Naive thymus-derived CD4-positive, alpha-beta T cell (primary cell): ENCODE results near the gene CD44. TPM values are rescaled to one million over a fixed set of nuclear protein-coding genes. Genes with fewer than 3 reads are reported as not detected.

Source experiments
- ATAC-seq: fragments of 150-1000 bp; cut with Tn5 transposase; 2 replicates; pipeline ENCODE4 v1.10.0; 2021; ENCODE audit warnings: mild to moderate bottlenecking, moderate library complexity
- CTCF ChIA-PET: fragments of 350-600 bp; sonication (Branson Sonifier 250); formaldehyde crosslinking; loops from one replicate; lab custom pipeline; 2021; ENCODE audit warnings: antibody characterized with exemption; lab: Charles Lee
- POLR2A ChIA-PET: fragments of 350-600 bp; sonication (Branson Sonifier 250); formaldehyde crosslinking; loops from one replicate; lab custom pipeline; 2021; ENCODE audit warnings: antibody characterized with exemption, inconsistent platforms; lab: Charles Lee
- DNase-seq, 9 donors: peaks; one replicate each; pipeline versions ENCODE4 v3.0.0 to v3.0.0-alpha.2; 2020 to 2022; ENCODE audit warnings: mixed read lengths in 1 of 9
- H3K27ac ChIP-seq: one replicate; pipeline ENCODE4 v1.7.0; 2013; ENCODE audit warnings: mild to moderate bottlenecking, low read depth, low read length, moderate library complexity
- H3K27me3 ChIP-seq, 2 donors: one replicate each; pipeline ENCODE4 v1.7.0; 2013; ENCODE audit warnings: low read length in 2 of 2, mild to moderate bottlenecking in 2 of 2, moderate library complexity in 2 of 2; ENCODE audit not compliant: control insufficient read depth in 2 of 2, insufficient read depth in 2 of 2
- H3K36me3 ChIP-seq, 3 experiments: 1 replicate in 2 of 3; 2 replicates in 1 of 3; pipeline ENCODE4 v1.7.0; 2013; ENCODE audit warnings: low read length in 3 of 3, mild to moderate bottlenecking in 3 of 3, moderate library complexity in 1 of 3; ENCODE audit not compliant: insufficient read depth in 3 of 3, control insufficient read depth in 2 of 3
- H3K4me1 ChIP-seq, 2 donors: one replicate each; pipeline ENCODE4 v1.7.0; 2013; ENCODE audit warnings: low read length in 2 of 2, mild to moderate bottlenecking in 2 of 2, moderate library complexity in 1 of 2; ENCODE audit not compliant: control insufficient read depth in 2 of 2, insufficient read depth in 2 of 2
- H3K4me3 ChIP-seq: 2 replicates; pipeline ENCODE4 v1.7.0; 2013; ENCODE audit warnings: mild to moderate bottlenecking, low read length
- H3K9me3 ChIP-seq, 3 experiments: 1 replicate in 2 of 3; 2 replicates in 1 of 3; pipeline ENCODE4 v1.7.0; 2013; ENCODE audit warnings: low read length in 3 of 3; ENCODE audit not compliant: control insufficient read depth in 2 of 3
- H3K27ac Mint-ChIP-seq, 9 donors: one replicate each; pipeline ENCODE4 v1.8.0; 2020 to 2022; ENCODE audit warnings: mixed read lengths in 9 of 9, mild to moderate bottlenecking in 8 of 9, moderate library complexity in 5 of 9, inconsistent platforms in 2 of 9
- H3K27me3 Mint-ChIP-seq, 5 donors: one replicate each; pipeline ENCODE4 v1.8.0; 2021 to 2022; ENCODE audit warnings: mixed read lengths in 5 of 5, mild to moderate bottlenecking in 1 of 5
- H3K36me3 Mint-ChIP-seq, 5 donors: one replicate each; pipeline ENCODE4 v1.8.0; 2020 to 2022; ENCODE audit warnings: mixed read lengths in 5 of 5, mild to moderate bottlenecking in 3 of 5, inconsistent platforms in 1 of 5
- H3K4me1 Mint-ChIP-seq, 7 donors: one replicate each; pipeline ENCODE4 v1.8.0; 2020 to 2022; ENCODE audit warnings: mixed read lengths in 7 of 7, mild to moderate bottlenecking in 3 of 7, inconsistent platforms in 1 of 7
- H3K4me3 Mint-ChIP-seq, 10 donors: one replicate each; pipeline ENCODE4 v1.8.0; 2020 to 2022; ENCODE audit warnings: mild to moderate bottlenecking in 10 of 10, mixed read lengths in 10 of 10, moderate library complexity in 6 of 10, inconsistent platforms in 2 of 10
- H3K9me3 Mint-ChIP-seq, 11 donors: one replicate each; pipeline ENCODE4 v1.8.0; 2020 to 2022; ENCODE audit warnings: mixed read lengths in 11 of 11, mild to moderate bottlenecking in 4 of 11, inconsistent platforms in 1 of 11, moderate library complexity in 1 of 11
- intact Hi-C, 2 donors: fragments of 100-400 bp; cut with micrococcal nuclease; formaldehyde crosslinking; loops; one replicate each; pipeline ENCODE4 v1.15.1; 2023
- polyA plus RNA-seq, 2 donors: library from polyadenylated mRNA; unstranded; fragments of 300-500 nt; fragmentation: Illumina TruSeq; gene quantifications; one replicate each; pipeline ENCODE4 v1.2.3, GENCODE V29; 2021
- total RNA-seq, 6 experiments: library from RNA in 5 of 6; stranded (reverse) in 5 of 6; gene quantifications; 1 replicate in 5 of 6; 2 replicates in 1 of 6; pipeline ENCODE4 v1.2.3 and lab custom pipeline; 2021 to 2026

CD44 gene
- total and polyA plus RNA-seq, 7 experiments from 2014 or later, result 332 to 1,223 (median 755) TPM

- H3K9me3 Mint-ChIP-seq, result peaks cover 0 to 4% (median 0%) of the 10 kb centered on the region in 11 donors
- H3K27me3 Mint-ChIP-seq, result peaks cover 0 to 46% (median 0%) of the 10 kb centered on the region in 5 donors
- H3K4me3 Mint-ChIP-seq, result peak overlapping the region in 5 of 10 donors; percentile 41 to 68 (median 46)
- ATAC-seq (no peak), DNase-seq (no peak)
- peaks cover 0 to 10% (median 0%) of the 10 kb centered on the region in 5 donors for H3K36me3 Mint-ChIP-seq
- H3K27ac Mint-ChIP-seq, result peak overlapping the region in 8 of 9 donors; percentile 33 to 96 (median 84)
- POLR2A ChIA-PET, result interaction anchor here (0.6 to 2.3 kb wide), 8 partner anchors 9 to 104 kb away, joined by 3 to 11 read pairs (median 3); no protein-coding TSS in a partner anchor
- Histone ChIP-seq H3K36me3 (no peaks in the 10 kb centered on the region), H3K9me3 (no peaks in the 10 kb centered on the region), H3K4me1 (peaks cover 19 to 25% of the 10 kb centered on the region in 2 donors), H3K27me3 (no peaks in the 10 kb centered on the region), H3K27ac (peak overlapping the region; percentile 30), H3K4me3 (no peak overlapping the region)
- CTCF ChIA-PET, result interaction anchor here (0.7 to 1.7 kb wide), 4 partner anchors 9 to 80 kb away, joined by 3 to 8 read pairs (median 4); no protein-coding TSS in a partner anchor
- H3K4me1 Mint-ChIP-seq, result peaks cover 18 to 68% (median 39%) of the 10 kb centered on the region in 7 donors
- intact Hi-C loops, result loop anchor here in 1 of 2 donors (2.0 kb wide), 2 partner anchors 13 to 17 kb away; no protein-coding TSS in a partner anchor
These were observed 117.3 kb downstream of the CD44 start for GRCh38 chr11:35256296-35256695.

GRCh38 chr11:35257281-35257680, 118.3 kb downstream of the CD44 start:
- Histone ChIP-seq H3K36me3 (no peaks in the 10 kb centered on the region), H3K4me3 (peak overlapping the region; percentile 32), H3K9me3 (no peaks in the 10 kb centered on the region), H3K4me1 (peaks cover 19 to 25% of the 10 kb centered on the region in 2 donors), H3K27ac (peak overlapping the region; percentile 30), H3K27me3 (no peaks in the 10 kb centered on the region)
- Mint-ChIP-seq H3K4me1 (peaks cover 16 to 58% (median 33%) of the 10 kb centered on the region in 7 donors), H3K4me3 (peak overlapping the region; percentile 1 to 76 (median 66)), H3K9me3 (peaks cover 0 to 4% (median 0%) of the 10 kb centered on the region in 11 donors), H3K36me3 (peaks cover 0 to 10% (median 0%) of the 10 kb centered on the region in 5 donors), H3K27me3 (peaks cover 0 to 51% (median 0%) of the 10 kb centered on the region in 5 donors), H3K27ac (peak overlapping the region; percentile 54 to 96 (median 84))
- peak in 5 of 9 donors; percentile 41 to 47 (median 44) for DNase-seq
- peak; percentile 93 for ATAC-seq
- POLR2A ChIA-PET, result interaction anchor here (0.7 to 1.2 kb wide), 7 partner anchors 10 to 94 kb away, joined by 3 to 5 read pairs (median 4); no protein-coding TSS in a partner anchor
- intact Hi-C loops, result loop anchor here in 1 of 2 donors (2.0 kb wide), 2 partner anchors 14 to 16 kb away; no protein-coding TSS in a partner anchor
- CTCF ChIA-PET, result interaction anchor here (1.1 to 1.7 kb wide), 6 partner anchors 10 to 136 kb away, joined by 3 to 8 read pairs (median 4); no protein-coding TSS in a partner anchor

- Histone ChIP-seq H3K4me3 (no peak overlapping the region), H3K9me3 (no peaks in the 10 kb centered on the region), H3K27ac (no peak overlapping the region), H3K4me1 (peaks cover 19 to 20% of the 10 kb centered on the region in 2 donors), H3K27me3 (no peaks in the 10 kb centered on the region), H3K36me3 (no peaks in the 10 kb centered on the region)
- ChIA-PET CTCF (interaction anchor here (0.7 kb wide), 1 partner anchor 20 kb away, joined by 3 read pairs; no protein-coding TSS in a partner anchor), POLR2A (interaction anchor here (1.4 kb wide), 1 partner anchor 24 kb away, joined by 3 read pairs; no protein-coding TSS in a partner anchor)
- intact Hi-C loops, result no loop called here
- no peak for ATAC-seq
- DNase-seq, result no peak
- Mint-ChIP-seq H3K4me3 (no peak overlapping the region), H3K27me3 (peaks cover 0 to 48% (median 0%) of the 10 kb centered on the region in 5 donors), H3K36me3 (peaks cover 0 to 11% (median 3%) of the 10 kb centered on the region in 5 donors), H3K9me3 (peaks cover 0 to 4% (median 0%) of the 10 kb centered on the region in 11 donors), H3K27ac (no peak overlapping the region), H3K4me1 (peaks cover 17 to 49% (median 39%) of the 10 kb centered on the region in 7 donors)
These were observed 120.6 kb downstream of the CD44 start for GRCh38 chr11:35259529-35259928.

GRCh38 chr11:35260342-35260985, 121.5 kb downstream of the CD44 start:
- H3K4me1 ChIP-seq, result peaks cover 19 to 20% of the 10 kb centered on the region in 2 donors
- H3K27ac Mint-ChIP-seq, result peak overlapping the region in 1 of 9 donors; percentile 84
- intact Hi-C loops, result no loop called here

GRCh38 chr11:35261197-35261596, 122.2 kb downstream of the CD44 start:
- no peak overlapping the region for H3K27ac ChIP-seq
- no peak overlapping the region for H3K4me3 ChIP-seq
- no peak for DNase-seq
- H3K4me1 Mint-ChIP-seq, result peaks cover 17 to 42% (median 38%) of the 10 kb centered on the region in 7 donors
- intact Hi-C loops, result no loop called here
- peaks cover 0 to 12% (median 0%) of the 10 kb centered on the region in 5 donors for H3K36me3 Mint-ChIP-seq
- H3K27ac Mint-ChIP-seq, result no peak overlapping the region
- peaks cover 0 to 4% (median 0%) of the 10 kb centered on the region in 11 donors for H3K9me3 Mint-ChIP-seq
- ChIA-PET POLR2A (interaction anchor here (0.8 to 0.9 kb wide), 3 partner anchors 12 to 84 kb away, joined by 3 to 4 read pairs (median 3); no protein-coding TSS in a partner anchor), CTCF (no interaction called here)
- H3K4me3 Mint-ChIP-seq, result no peak overlapping the region
- no peaks in the 10 kb centered on the region for H3K9me3 ChIP-seq
- no peak for ATAC-seq
- H3K27me3 ChIP-seq, result no peaks in the 10 kb centered on the region
- no peaks in the 10 kb centered on the region for H3K36me3 ChIP-seq
- peaks cover 19 to 20% of the 10 kb centered on the region in 2 donors for H3K4me1 ChIP-seq
- peaks cover 0 to 45% (median 0%) of the 10 kb centered on the region in 5 donors for H3K27me3 Mint-ChIP-seq

More at GRCh38 chr11:35260342-35260985, 121.5 kb downstream of the CD44 start:
- peaks cover 0 to 8% (median 0%) of the 10 kb centered on the region in 5 donors for H3K36me3 Mint-ChIP-seq
- CTCF ChIA-PET, result no interaction called here
- ATAC-seq (no peak), DNase-seq (no peak)
- H3K4me3 Mint-ChIP-seq, result no peak overlapping the region
- POLR2A ChIA-PET, result interaction anchor here (0.8 to 0.9 kb wide), 2 partner anchors 13 to 66 kb away, joined by 3 to 4 read pairs; no protein-coding TSS in a partner anchor
- Histone ChIP-seq H3K27ac (no peak overlapping the region), H3K9me3 (no peaks in the 10 kb centered on the region), H3K27me3 (no peaks in the 10 kb centered on the region), H3K4me3 (no peak overlapping the region), H3K36me3 (no peaks in the 10 kb centered on the region)
- H3K9me3 Mint-ChIP-seq, result peaks cover 0 to 4% (median 0%) of the 10 kb centered on the region in 11 donors
- H3K27me3 Mint-ChIP-seq, result peaks cover 0 to 41% (median 0%) of the 10 kb centered on the region in 5 donors
- peaks cover 17 to 41% (median 37%) of the 10 kb centered on the region in 7 donors for H3K4me1 Mint-ChIP-seq

GRCh38 chr11:35262056-35262455, 123.1 kb downstream of the CD44 start:
- H3K27me3 ChIP-seq, result no peaks in the 10 kb centered on the region
- H3K4me3 ChIP-seq, result no peak overlapping the region
- no peak overlapping the region for H3K27ac ChIP-seq
- H3K4me3 Mint-ChIP-seq, result no peak overlapping the region
- no peaks in the 10 kb centered on the region for H3K36me3 ChIP-seq
- POLR2A ChIA-PET, result interaction anchor here (0.7 kb wide), 1 partner anchor 11 kb away, joined by 4 read pairs; no protein-coding TSS in a partner anchor
- H3K9me3 Mint-ChIP-seq, result peaks cover 0 to 1% (median 0%) of the 10 kb centered on the region in 11 donors
- H3K27me3 Mint-ChIP-seq, result peaks cover 0 to 49% (median 0%) of the 10 kb centered on the region in 5 donors
- DNase-seq, result no peak
- peaks cover 10 to 12% of the 10 kb centered on the region in 2 donors for H3K4me1 ChIP-seq
- no peak overlapping the region for H3K27ac Mint-ChIP-seq
- no peaks in the 10 kb centered on the region for H3K9me3 ChIP-seq
- intact Hi-C loops, result no loop called here
- CTCF ChIA-PET, result no interaction called here
- peaks cover 0 to 12% (median 0%) of the 10 kb centered on the region in 5 donors for H3K36me3 Mint-ChIP-seq
- H3K4me1 Mint-ChIP-seq, result peaks cover 17 to 42% (median 35%) of the 10 kb centered on the region in 7 donors
- ATAC-seq, result no peak
